ENCODE measurements around the gene UBD.

Gene UBD

GRCh38 chr6:29559524-29560287 lies at the start of gene UBD:
Gene UBD, minus strand, starts transcription at chr6:29559732. Its CDS starts 31 bp downstream, at chr6:29559701.
- no peak for DNase-seq

- no peak for DNase-seq
These were observed 48.6 kb upstream of the UBD start for GRCh38 chr6:29608131-29608530.

DNA sequence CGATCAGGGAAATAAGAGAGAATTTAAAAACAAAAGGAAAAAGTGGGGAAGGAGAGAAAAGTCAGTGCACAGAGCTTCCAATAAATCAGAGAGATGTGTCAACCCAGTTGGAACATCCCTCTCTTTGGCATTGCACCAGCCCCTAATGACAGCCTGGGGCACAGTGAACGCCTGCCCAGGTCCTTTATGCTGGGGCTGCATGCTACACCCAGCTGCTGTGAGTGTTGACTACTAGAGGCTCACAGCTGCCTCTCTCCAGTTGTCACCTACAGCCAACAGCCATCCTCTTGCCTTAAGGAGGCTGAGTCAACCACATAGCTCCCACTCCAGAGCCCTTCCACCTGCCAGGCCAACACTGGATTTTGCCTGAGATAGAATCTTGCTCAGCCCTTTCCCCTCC lies 44.4 kb upstream of the UBD start:
- no peak for DNase-seq

DNA sequence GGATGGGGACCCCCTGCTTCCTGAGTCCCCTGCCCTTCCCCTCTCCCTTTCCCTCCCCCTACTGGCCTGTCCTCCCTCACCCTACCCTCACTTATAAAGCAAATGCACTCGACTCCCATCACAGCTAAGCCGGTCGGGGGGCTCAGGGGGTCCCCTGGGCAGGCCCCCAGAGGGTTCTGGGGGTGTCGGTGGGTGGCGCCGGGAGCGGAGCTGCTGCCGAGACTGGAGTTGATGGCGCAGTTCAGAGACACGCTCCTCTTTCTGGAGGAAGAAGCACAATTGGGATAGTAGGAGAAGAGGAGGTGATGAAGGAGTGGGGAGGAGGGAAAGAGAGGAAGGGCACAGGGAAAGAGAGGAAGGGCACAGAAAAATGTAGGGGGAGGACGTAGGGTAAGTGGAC lies 43.9 kb upstream of the UBD start:
- no peak for DNase-seq

DNA sequence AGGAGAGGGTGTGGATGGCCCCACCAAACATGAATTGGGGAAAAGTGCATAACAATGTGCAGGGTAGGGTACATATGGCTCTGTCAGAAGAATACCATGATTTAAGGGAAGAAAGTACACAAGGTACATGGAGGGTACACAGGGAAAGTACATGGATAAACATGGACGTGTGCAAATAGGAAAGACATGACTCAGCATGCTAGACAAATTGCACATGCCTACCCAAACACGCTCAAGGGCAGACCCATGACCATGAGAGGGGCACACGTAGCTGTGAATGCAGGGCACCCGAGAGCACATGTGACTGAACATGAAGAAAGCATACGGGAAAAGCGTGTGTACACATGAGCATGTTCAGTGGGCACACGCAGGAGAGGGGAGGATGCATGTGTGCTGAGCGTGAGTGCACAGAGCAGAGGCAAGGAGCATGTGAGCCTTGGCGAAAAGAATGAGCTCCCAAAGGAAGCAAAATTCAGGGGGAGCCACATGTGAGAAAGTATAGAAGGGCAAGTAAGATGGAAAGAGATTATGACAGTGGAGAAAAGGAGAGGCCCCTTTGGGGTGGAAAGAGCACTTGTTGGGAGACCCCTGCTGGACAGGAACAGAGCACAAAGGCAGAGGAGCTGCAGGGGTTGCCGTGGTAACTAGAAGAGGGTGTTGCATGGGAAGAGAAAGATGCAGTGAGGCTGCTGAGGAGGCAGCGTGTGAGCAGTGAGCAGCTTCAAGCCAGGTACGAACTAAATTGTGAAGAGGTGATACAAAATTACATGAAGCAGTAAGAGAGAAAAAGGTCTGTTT lies 43.2 kb upstream of the UBD start:
- peak; percentile 68 for DNase-seq

- no peak for DNase-seq
These were observed 38.7 kb upstream of the UBD start for GRCh38 chr6:29598172-29598747.

DNA sequence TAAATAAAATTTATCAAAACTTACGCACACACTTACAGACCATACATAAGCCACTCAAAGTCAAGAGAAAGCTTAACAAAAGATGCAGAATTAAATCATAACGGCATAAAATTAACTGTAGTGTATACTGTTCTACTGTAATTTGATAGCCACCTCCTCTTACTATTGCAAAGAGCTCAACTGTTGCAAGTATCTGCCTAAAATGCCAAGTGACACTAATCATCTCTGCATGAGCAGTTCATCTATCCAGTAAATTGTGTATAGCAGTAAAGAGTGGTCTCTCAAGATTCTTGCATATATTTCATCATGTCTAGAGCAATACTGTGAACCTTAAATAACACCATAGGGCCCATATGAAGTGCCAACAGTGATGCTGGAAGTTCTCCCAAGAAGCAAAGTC lies 37.7 kb upstream of the UBD start:
- no peak for DNase-seq

DNA sequence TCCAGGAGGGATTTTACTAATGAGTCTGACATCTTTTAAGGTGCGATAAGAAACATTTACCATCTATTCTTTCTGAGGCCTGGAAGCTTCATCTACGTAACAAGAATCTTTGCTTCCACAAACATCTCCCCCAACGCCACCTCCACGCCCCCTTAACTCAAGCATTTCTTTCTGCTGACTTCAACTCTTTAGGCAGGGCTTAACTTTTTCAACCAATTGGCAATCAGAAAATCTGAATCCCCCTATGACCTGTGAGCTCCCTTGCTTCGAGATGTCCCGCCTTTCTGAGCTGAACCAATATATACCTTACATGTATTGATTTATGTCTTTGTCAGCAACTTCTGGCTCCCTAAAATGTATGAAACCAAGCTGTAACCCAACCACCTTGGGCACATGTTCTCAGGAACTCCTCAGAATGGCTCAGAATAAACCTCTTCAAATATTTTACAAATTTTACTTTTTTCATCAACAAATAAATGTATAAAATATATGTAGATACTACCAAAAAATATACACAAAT lies 36.9 kb upstream of the UBD start:
- no peak for DNase-seq

- peak; percentile 18 for DNase-seq
These were observed 33.8 kb upstream of the UBD start for GRCh38 chr6:29593199-29593855.

DNA sequence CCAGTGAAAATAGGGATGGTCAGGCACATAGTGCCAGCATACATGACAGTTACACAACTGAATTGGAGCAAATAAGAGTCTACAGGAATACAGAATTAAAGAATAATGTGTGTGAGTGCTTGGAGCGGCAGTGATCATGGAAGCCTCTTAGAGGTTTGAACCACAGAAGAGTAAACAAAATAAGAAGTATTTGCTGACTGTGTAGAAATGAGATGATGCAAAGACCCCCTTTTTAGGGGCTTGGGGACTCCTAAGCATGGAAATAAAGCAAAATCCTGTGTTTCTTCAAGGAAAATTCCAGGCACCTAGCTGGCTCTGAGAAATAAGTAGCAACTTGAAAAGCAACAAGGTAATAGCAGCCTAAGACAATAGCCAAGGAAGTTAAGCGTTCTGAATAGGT lies 32.1 kb upstream of the UBD start:
- no peak for DNase-seq

DNA sequence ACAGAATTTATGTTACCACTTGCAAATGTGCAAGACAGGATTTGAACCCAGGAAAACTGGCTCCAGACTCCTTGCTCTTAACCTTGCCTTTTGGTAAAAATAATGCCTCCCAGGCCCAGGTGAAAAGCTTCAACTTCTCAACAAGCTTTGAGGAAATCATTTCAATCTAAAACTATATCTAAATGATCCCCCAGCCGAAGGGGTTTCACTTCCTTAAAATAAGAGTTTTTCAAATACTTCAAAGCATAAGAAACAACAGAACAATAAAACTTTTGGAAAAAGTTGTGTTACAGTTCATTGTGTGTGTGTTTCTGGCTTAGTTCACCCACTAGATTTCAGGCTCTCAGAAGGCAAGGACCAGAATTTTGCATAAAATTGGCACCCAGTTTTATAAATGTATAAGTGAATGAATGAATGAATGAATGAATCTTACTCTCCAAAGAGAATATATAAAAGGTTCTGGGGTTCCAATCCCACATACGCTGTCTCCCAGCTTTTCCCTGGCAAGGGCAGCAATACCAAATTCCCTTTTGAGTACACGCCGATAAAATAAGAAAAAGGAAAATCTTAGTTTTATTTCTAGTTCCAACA lies 30.8 kb upstream of the UBD start:
- no peak for DNase-seq

- peak; percentile 78 for DNase-seq
These were observed 30.0 kb upstream of the UBD start for GRCh38 chr6:29589423-29590048.

- DNase-seq = no peak
These were observed 25.3 kb upstream of the UBD start, which contains the start of gene OR2H2 for GRCh38 chr6:29584821-29585220. Gene OR2H2, plus strand, starts transcription at chr6:29585121. Its CDS starts 2,824 bp downstream, at chr6:29587945.

DNA sequence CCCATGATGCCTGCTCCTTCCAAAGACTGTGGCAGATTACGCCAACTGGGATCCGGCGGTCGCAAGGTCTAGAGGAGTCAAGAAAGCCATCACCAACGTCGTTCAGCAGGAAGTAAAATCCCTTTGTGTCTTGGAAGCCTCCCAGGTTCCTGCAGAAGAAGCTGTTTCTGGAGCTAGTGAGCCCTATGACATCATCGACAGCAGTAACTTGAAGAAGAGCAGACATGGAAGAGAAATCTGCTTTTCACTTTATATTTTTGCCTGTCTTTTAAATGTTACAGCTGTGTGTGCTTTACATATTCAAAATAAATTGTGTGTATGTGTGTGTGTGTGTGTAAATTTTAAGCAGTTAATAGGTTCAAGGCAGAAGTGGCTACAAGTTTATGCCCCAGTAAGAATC lies 18.0 kb upstream of the UBD start:
- no peak for DNase-seq

DNA sequence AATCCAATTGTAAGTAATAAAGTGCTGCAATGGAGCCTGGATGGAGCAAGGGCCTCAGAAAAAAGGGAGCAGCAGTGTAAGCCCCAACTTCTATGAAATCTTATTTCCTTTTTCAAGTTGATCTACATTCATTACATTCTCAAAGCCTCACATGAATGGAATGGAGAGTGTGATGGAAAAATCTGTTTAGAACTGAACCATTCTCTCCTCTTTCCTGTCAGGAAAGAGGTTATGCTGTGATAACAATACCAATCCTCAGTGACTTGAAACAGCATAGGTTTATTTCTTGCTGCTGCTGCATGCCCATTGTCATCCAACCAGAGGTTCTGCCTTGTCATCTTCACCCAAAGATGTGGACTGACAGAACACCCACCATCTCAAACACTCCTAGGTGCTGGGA lies 16.5 kb upstream of the UBD start:
- no peak for DNase-seq

DNA sequence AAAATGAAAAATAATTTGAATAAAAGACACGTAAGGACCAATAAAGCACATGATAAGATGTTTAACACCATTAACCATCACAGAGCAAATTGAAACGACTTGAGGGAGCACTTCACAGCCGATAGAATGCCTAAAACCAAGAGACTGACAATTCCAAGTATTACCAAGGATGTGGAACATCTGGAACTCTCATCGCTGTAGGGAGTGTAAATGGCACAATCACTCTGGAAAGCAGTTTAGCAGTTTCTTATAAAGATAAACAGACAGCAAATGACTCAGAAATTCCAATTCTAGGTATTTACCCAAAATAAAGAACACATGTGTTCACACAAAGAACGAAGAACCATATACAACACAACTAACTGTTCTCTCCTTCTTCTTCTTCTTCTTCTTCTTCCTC lies 8.5 kb upstream of the UBD start:
- DNase-seq = no peak

DNA sequence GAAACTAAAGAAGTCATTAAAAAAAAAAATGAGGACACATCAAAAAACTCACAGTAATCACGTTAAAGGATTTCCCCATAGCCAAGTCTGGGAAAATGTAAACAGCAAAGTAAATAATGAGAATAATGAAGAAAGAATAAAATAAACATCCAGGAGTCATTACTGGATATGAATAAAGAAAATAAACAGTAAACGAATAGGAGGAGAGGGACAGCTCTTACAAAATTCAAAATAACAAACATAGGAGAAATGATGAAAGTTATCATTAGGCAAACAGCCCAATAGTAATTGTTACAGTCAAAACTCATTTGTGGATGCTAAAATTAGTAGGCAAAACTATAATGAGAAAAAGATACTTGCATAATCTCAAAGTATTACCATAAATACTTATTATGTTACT lies 8.0 kb upstream of the UBD start:
- no peak for DNase-seq

DNA sequence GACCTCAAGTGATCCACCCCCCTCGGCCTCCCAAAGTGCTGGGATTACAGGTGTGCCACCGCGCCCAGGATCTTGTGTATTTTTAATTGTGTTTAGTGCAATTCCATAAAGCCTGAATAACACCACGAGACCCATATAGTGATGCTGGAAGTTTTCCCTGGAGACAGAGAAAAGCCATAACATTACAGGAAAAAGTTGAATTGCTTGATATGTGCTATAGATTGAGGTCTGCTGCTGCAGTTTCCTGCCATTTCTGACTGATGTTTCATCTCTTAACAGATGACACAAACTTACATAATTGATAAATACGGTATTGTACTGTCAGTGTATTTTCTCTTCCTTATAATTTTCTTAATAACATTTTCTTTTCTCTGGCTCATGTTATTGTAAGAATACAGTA lies 7.3 kb upstream of the UBD start:
- no peak for DNase-seq

DNA sequence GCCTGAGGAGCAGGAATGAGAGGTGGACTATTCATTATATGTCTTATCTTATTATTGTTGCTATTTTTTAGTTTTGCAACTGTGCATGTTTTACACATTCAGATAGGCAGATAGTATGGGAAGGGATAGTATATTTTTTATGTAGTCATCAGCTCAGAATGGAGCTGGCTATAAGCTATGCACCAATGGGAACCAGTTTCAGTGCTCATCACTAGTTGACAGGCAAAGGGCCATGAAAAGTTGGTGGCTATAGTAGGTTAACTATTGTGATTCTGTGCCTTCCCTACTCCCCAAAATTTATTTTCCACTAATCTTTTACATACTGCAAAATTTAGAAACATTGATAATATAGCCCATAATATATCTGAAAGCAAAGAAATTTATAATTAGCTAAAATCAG lies 5.3 kb upstream of the UBD start:
- no peak for DNase-seq

GRCh38 chr6:29563435-29563965 lies 4.0 kb upstream of the UBD start:
- peak; percentile 11 for DNase-seq

GRCh38 chr6:29561606-29562181 lies 2.2 kb upstream of the UBD start:
- no peak for DNase-seq

GRCh38 chr6:29561091-29561490 lies 1.6 kb upstream of the UBD start:
- no peak for DNase-seq
